Effector memory CD4-positive, alpha-beta T cell (primary cell): ENCODE results near the gene CR1L.
A peak's percentile ranks its signal among the peaks of the same experiment; 100 is the strongest.
"Not testable (repeated sequence)": the region's sequence is repeated elsewhere in the genome, so short reads cannot be mapped to it uniquely, and the experiment has no call there.

Experiments used
- DNase-seq, 3 donors: peaks; one replicate each; pipeline ENCODE4 v3.0.0-alpha.2; 2020
- H3K27ac ChIP-seq: 2 replicates; pipeline ENCODE4 v1.7.0; 2013; ENCODE audit warnings: mild to moderate bottlenecking, low read length, moderate library complexity; ENCODE audit not compliant: insufficient read depth, poor library complexity, severe bottlenecking
- H3K27me3 ChIP-seq: replicated peaks from 2 replicates; pipeline ENCODE4 v1.7.0; 2013; ENCODE audit warnings: mild to moderate bottlenecking, low read length; ENCODE audit not compliant: insufficient read depth, control insufficient read depth, poor library complexity, severe bottlenecking
- H3K36me3 ChIP-seq: 2 replicates; pipeline ENCODE4 v1.7.0; 2013; ENCODE audit warnings: mild to moderate bottlenecking, low read length, moderate library complexity; ENCODE audit not compliant: control insufficient read depth, insufficient read depth
- H3K4me1 ChIP-seq: 2 replicates; pipeline ENCODE4 v1.7.0; 2013; ENCODE audit warnings: low read length, mild to moderate bottlenecking; ENCODE audit not compliant: control insufficient read depth, insufficient read depth, poor library complexity, severe bottlenecking
- H3K4me3 ChIP-seq: 2 replicates; pipeline ENCODE4 v1.7.0; 2013; ENCODE audit warnings: low read length, low read depth, mild to moderate bottlenecking; ENCODE audit not compliant: insufficient read depth, poor library complexity, severe bottlenecking
- H3K9me3 ChIP-seq: 2 replicates; pipeline ENCODE4 v1.7.0; 2013; ENCODE audit warnings: mild to moderate bottlenecking, low read length, moderate library complexity; ENCODE audit not compliant: control insufficient read depth
- total RNA-seq, 3 donors: gene quantifications; one replicate each; lab custom pipeline; 2026; lab: John Stamatoyannopoulos, UW

CR1L gene
- 0 reads per million in 3 donors for total RNA-seq

DNA sequence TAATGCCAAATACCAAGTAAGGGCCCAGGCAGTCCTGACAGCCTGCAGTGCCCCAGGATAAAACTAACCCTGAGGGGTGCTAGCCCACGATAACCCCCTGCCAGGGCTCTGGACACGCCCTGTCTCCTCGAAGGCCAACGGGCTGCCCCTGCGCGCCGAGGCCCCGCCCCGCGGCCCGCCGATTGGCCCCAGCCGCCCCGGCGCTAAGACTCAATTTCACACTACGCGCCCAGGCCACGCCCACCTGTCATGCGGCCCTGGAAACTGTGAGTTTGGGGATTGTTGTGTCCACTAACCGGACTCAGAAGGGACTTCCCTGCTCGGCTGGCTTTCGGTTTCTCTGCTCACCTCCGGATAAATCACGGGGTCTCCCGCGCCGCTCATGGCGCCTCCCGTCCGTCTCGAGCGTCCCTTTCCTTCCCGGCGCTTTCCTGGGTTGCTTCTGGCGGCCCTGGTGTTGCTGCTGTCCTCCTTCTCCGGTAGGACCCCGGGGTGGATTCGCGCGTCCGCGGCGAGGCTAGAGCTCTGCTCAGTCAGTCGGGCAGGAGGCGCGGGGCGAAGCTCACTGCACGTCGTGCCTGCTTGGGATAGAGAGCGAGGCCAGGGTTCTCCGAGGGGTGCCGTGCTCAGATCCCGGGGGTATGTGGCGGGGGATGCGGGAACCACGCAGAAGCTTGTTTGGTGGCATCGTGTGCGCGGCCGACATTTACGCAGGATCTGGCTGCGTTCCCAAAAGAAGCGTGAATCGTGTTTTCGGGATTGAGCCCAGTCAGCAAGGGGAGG lies at the start of gene CR1L:
Gene CR1L (plus strand): TSS at position 282 of the 783 bp plus-strand sequence. CDS start 101 bp downstream, at position 383.
- Histone ChIP-seq H3K27me3 (peaks cover 9% of the 10 kb centered on the region), H3K9me3 (no peaks in the 10 kb centered on the region), H3K4me3 (peak within 1 kb of the TSS; percentile 57), H3K36me3 (no peaks in the 10 kb centered on the region), H3K27ac (no peak within 1 kb of the TSS), H3K4me1 (no peaks in the 10 kb centered on the region)
- peak; percentile 36 to 51 (median 46) for DNase-seq

GRCh38 chr1:207603777-207604176 lies 41.2 kb upstream of the CR1L start:
- Histone ChIP-seq H3K4me3 (no peak overlapping the region), H3K27ac (no peak overlapping the region), H3K36me3 (no peaks in the 10 kb centered on the region), H3K4me1 (no peaks in the 10 kb centered on the region), H3K9me3 (no peaks in the 10 kb centered on the region), H3K27me3 (no peaks in the 10 kb centered on the region)
- DNase-seq, result no peak

GRCh38 chr1:207605444-207606361 lies 39.2 kb upstream of the CR1L start:
- Histone ChIP-seq H3K4me1 (no peaks in the 10 kb centered on the region), H3K27ac (no peak overlapping the region), H3K9me3 (no peaks in the 10 kb centered on the region), H3K27me3 (no peaks in the 10 kb centered on the region), H3K36me3 (no peaks in the 10 kb centered on the region), H3K4me3 (no peak overlapping the region)
- DNase-seq, result no peak

GRCh38 chr1:207606362-207606755 lies 38.6 kb upstream of the CR1L start:
- no peaks in the 10 kb centered on the region for H3K36me3 ChIP-seq
- no peaks in the 10 kb centered on the region for H3K9me3 ChIP-seq
- no peaks in the 10 kb centered on the region for H3K27me3 ChIP-seq
- DNase-seq, result no peak
- no peak overlapping the region for H3K4me3 ChIP-seq
- no peak overlapping the region for H3K27ac ChIP-seq
- H3K4me1 ChIP-seq, result no peaks in the 10 kb centered on the region

GRCh38 chr1:207612762-207613161 lies 32.2 kb upstream of the CR1L start:
- Histone ChIP-seq H3K27ac (no peak overlapping the region), H3K4me1 (no peaks in the 10 kb centered on the region), H3K4me3 (no peak overlapping the region), H3K27me3 (no peaks in the 10 kb centered on the region), H3K9me3 (no peaks in the 10 kb centered on the region), H3K36me3 (no peaks in the 10 kb centered on the region)
- no peak for DNase-seq

DNA sequence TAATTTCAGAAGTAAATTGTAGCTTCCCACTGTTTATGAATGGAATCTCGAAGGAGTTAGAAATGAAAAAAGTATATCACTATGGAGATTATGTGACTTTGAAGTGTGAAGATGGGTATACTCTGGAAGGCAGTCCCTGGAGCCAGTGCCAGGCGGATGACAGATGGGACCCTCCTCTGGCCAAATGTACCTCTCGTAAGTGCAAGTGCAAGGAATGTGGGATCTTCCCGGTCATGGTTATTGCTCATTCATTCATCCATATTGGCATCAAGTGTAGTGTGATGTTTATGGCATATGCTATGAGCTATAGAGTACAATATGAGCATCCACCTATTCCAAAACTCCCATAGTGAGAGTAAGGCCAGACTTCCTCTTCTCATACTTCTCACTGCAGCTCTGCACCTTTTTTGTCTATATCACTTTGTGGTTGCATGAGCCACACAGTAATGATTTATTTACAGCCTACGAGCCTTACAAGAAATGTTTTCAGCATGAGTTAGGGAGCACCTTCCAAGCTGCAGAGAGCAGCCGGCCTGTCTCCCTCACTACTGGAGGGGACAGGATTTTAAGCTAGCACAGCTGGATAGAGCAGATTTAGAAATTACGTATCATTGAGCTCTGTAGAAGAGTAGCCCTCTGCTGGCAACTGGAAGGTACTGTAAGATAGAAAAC lies 24.9 kb upstream of the CR1L start:
- no peak overlapping the region for H3K27ac ChIP-seq
- H3K27me3 ChIP-seq, result no peaks in the 10 kb centered on the region
- no peak overlapping the region for H3K4me3 ChIP-seq
- H3K9me3 ChIP-seq, result no peaks in the 10 kb centered on the region
- no peak for DNase-seq
- no peaks in the 10 kb centered on the region for H3K36me3 ChIP-seq
- H3K4me1 ChIP-seq, result no peaks in the 10 kb centered on the region

DNA sequence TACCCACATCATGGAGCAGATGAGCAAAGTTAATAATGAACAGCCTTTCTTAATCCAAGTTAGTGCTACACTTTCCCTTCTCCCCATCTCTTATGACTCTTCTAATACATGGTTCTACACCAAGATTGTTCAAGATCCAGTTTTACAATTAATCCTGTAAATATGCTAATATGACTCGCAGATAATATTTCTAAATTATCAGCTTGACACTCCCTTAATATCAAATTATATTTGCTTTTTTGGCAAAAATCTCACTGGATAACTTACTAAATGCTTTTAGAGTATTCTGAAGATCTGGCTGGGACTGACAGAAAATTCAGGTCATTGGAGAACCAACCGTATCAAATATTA lies 24.4 kb upstream of the CR1L start:
- Histone ChIP-seq H3K4me3 (no peak overlapping the region), H3K36me3 (no peaks in the 10 kb centered on the region), H3K27ac (no peak overlapping the region), H3K4me1 (no peaks in the 10 kb centered on the region), H3K9me3 (no peaks in the 10 kb centered on the region), H3K27me3 (no peaks in the 10 kb centered on the region)
- DNase-seq, result no peak

GRCh38 chr1:207625504-207626071 lies 19.3 kb upstream of the CR1L start:
- not testable (repeated sequence) for H3K4me3 ChIP-seq, H3K27me3 ChIP-seq, H3K36me3 ChIP-seq, DNase-seq, H3K27ac ChIP-seq, H3K4me1 ChIP-seq, H3K9me3 ChIP-seq

GRCh38 chr1:207626972-207627337 lies 18.0 kb upstream of the CR1L start:
- DNase-seq, result no peak
- H3K27ac ChIP-seq, result no peak overlapping the region
- H3K4me1 ChIP-seq, result no peaks in the 10 kb centered on the region
- H3K9me3 ChIP-seq, result no peaks in the 10 kb centered on the region
- H3K27me3 ChIP-seq, result no peaks in the 10 kb centered on the region
- no peak overlapping the region for H3K4me3 ChIP-seq
- no peaks in the 10 kb centered on the region for H3K36me3 ChIP-seq
